A549 (cell line): ENCODE results near the gene GMDS. TPM values are rescaled to one million over a fixed set of nuclear protein-coding genes. Genes with fewer than 3 reads are reported as not detected.

Source experiments
- ATAC-seq, 2 experiments: fragments of 200-7000 bp in 1 of 2; fragments of >200 bp in 1 of 2; cut with Nextera tagmentation in 1 of 2; cut with Tn5 transposase in 1 of 2; 3 replicates each; pipeline versions ENCODE4 v1.8.0 to v1.9.1; 2018 to 2020; ENCODE audit warnings: mild to moderate bottlenecking in 1 of 2, moderate library complexity in 1 of 2
- CTCF ChIA-PET: fragments of 300-600 bp; sonication (Branson Sonifier 250); formaldehyde crosslinking; extraction: SDS; loops from one replicate; lab custom pipeline; 2021; ENCODE audit warnings: antibody characterized with exemption, inconsistent platforms; lab: Yijun Ruan, JAX
- POLR2A ChIA-PET: fragments of 350-600 bp; formaldehyde crosslinking; extraction: SDS; loops from one replicate; lab custom pipeline; 2021; ENCODE audit warnings: antibody characterized with exemption, inconsistent platforms; lab: Yijun Ruan, JAX
- DNase-seq, 2 experiments: peaks; one replicate each; pipeline versions ENCODE4 v3.0.0 to v3.0.0-alpha.2; 2011 to 2016; ENCODE audit warnings: low read depth in 1 of 2, low spot score in 1 of 2
- FAIRE-seq: peaks from 2 replicates; lab custom pipeline; 2011; peaks lifted over from hg19 to GRCh38; lab: Jason Lieb, UNC
- H3K27ac ChIP-seq, 2 experiments: fragments of >200 bp; sonication (Bioruptor Twin); formaldehyde crosslinking; 3 replicates each; pipeline ENCODE4 v1.5.1; 2016 to 2017
- H3K4me1 ChIP-seq: fragments of >200 bp; sonication (Bioruptor Twin); formaldehyde crosslinking; 3 replicates; pipeline ENCODE4 v1.6.1; 2016
- H3K4me2 ChIP-seq: fragments of >200 bp; sonication (Bioruptor Twin); formaldehyde crosslinking; 3 replicates; pipeline ENCODE4 v1.6.1; 2016
- H3K4me3 ChIP-seq: fragments of >200 bp; sonication (Bioruptor Twin); formaldehyde crosslinking; 3 replicates; pipeline ENCODE4 v1.5.1; 2016
- H3K9me3 ChIP-seq: fragments of >200 bp; sonication (Bioruptor Twin); formaldehyde crosslinking; 3 replicates; pipeline ENCODE4 v1.6.1; 2016
- BHLHE40 ChIP-seq: IDR thresholded peaks from 2 replicates; pipeline ENCODE4 v1.6.1; 2012; ENCODE audit warnings: low read depth, low read length, inconsistent platforms
- CEBPB ChIP-seq, 2 experiments: fragments of >200 bp in 1 of 2; sonication (Bioruptor Twin) in 1 of 2; formaldehyde crosslinking in 1 of 2; IDR thresholded peaks; 2 replicates each; pipeline ENCODE4 v1.6.1; 2012 to 2016
- CHD2 ChIP-seq: fragments of 150-350 bp; IDR thresholded peaks from 2 replicates; pipeline ENCODE4 v1.6.1; 2014; ENCODE audit warnings: low read length; ENCODE audit not compliant: partially characterized antibody
- EP300 ChIP-seq, 2 experiments: fragments of >200 bp; sonication (Bioruptor Twin); formaldehyde crosslinking; IDR thresholded peaks; 2 replicates in 1 of 2; 3 replicates in 1 of 2; pipeline ENCODE4 v1.6.1; 2016 to 2017
- ESRRA ChIP-seq: fragments of 150-350 bp; IDR thresholded peaks from 2 replicates; pipeline ENCODE4 v1.6.1; 2014; ENCODE audit warnings: mild to moderate bottlenecking, low read length, borderline replicate concordance
- FOSB ChIP-seq: fragments of 250-450 bp; sonication (Bioruptor Pico); IDR thresholded peaks from 2 replicates; pipeline ENCODE4 v1.5.0; 2020; ENCODE audit warnings: mild to moderate bottlenecking, moderate library complexity
- FOSL2 ChIP-seq, 2 experiments: fragments of 450-650 bp in 1 of 2; fragments of >200 bp in 1 of 2; sonication (Bioruptor Twin) in 1 of 2; formaldehyde crosslinking; IDR thresholded peaks; 2 replicates each; pipeline versions ENCODE4 v1.5.0 to v1.6.1; 2016 to 2020; ENCODE audit warnings: mild to moderate bottlenecking in 1 of 2, moderate library complexity in 1 of 2
- FOXS1 ChIP-seq: fragments of 250-450 bp; sonication (Bioruptor Pico); IDR thresholded peaks from 2 replicates; pipeline ENCODE4 v1.5.0; 2020; ENCODE audit warnings: mild to moderate bottlenecking, moderate library complexity
- HDAC2 ChIP-seq: fragments of 200-600 bp; sonication (generic); IDR thresholded peaks from 2 replicates; pipeline ENCODE4 v1.6.1; 2016
- HOXA7 ChIP-seq: fragments of 250-450 bp; sonication (Bioruptor Pico); IDR thresholded peaks from 2 replicates; pipeline ENCODE4 v1.5.0; 2020; ENCODE audit warnings: mild to moderate bottlenecking, moderate library complexity
- HOXB13 ChIP-seq: fragments of 250-450 bp; sonication (Bioruptor Pico); IDR thresholded peaks from 2 replicates; pipeline ENCODE4 v1.5.0; 2020; ENCODE audit warnings: low read depth, mild to moderate bottlenecking, moderate library complexity
- KDM1A ChIP-seq: fragments of 200-600 bp; sonication (generic); IDR thresholded peaks from 2 replicates; pipeline ENCODE4 v1.6.1; 2016; ENCODE audit warnings: low read depth, mild to moderate bottlenecking
- KDM5A ChIP-seq: fragments of 200-600 bp; sonication (generic); IDR thresholded peaks from 2 replicates; pipeline ENCODE4 v1.6.1; 2016; ENCODE audit warnings: antibody characterized with exemption, mild to moderate bottlenecking
- MAFK ChIP-seq: fragments of 450-650 bp; IDR thresholded peaks from 2 replicates; pipeline ENCODE4 v1.6.1; 2014; ENCODE audit not compliant: partially characterized antibody
- MAZ ChIP-seq: fragments of 150-350 bp; IDR thresholded peaks from 2 replicates; pipeline ENCODE4 v1.6.1; 2014; ENCODE audit warnings: antibody characterized with exemption, low read depth, low read length, borderline replicate concordance
- NFE2L2 ChIP-seq: fragments of 150-350 bp; conservative IDR thresholded peaks from 2 replicates; pipeline ENCODE4 v1.6.1; 2014; ENCODE audit warnings: low read length
- POLR2A ChIP-seq: IDR thresholded peaks from 2 replicates; pipeline ENCODE4 v1.6.1; 2012; ENCODE audit warnings: mild to moderate bottlenecking, low read length
- RAD21 ChIP-seq, 2 experiments: fragments of >200 bp in 1 of 2; sonication (Bioruptor Twin) in 1 of 2; formaldehyde crosslinking in 1 of 2; IDR thresholded peaks in 1 of 2; conservative IDR thresholded peaks in 1 of 2; 2 replicates in 1 of 2; 3 replicates in 1 of 2; pipeline ENCODE4 v1.6.1; 2012 to 2018; ENCODE audit warnings: inconsistent platforms in 1 of 2
- RFX5 ChIP-seq: fragments of 450-650 bp; IDR thresholded peaks from 2 replicates; pipeline ENCODE4 v1.7.1; 2014; ENCODE audit warnings: antibody characterized with exemption, mild to moderate bottlenecking, moderate library complexity
- SMC3 ChIP-seq: fragments of >200 bp; sonication (Bioruptor Twin); formaldehyde crosslinking; IDR thresholded peaks from 3 replicates; pipeline ENCODE4 v1.6.1; 2018; ENCODE audit warnings: inconsistent platforms
- TFCP2L1 ChIP-seq: fragments of 250-450 bp; sonication (Bioruptor Pico); IDR thresholded peaks from 2 replicates; pipeline ENCODE4 v1.5.0; 2021; ENCODE audit warnings: mild to moderate bottlenecking
- ZFP36 ChIP-seq: fragments of 450-650 bp; IDR thresholded peaks from 2 replicates; pipeline ENCODE4 v1.6.1; 2014; ENCODE audit warnings: borderline replicate concordance; ENCODE audit not compliant: partially characterized antibody
- ZNF302 ChIP-seq: fragments of 250-450 bp; sonication (Bioruptor Pico); IDR thresholded peaks from 2 replicates; pipeline ENCODE4 v1.9.0; 2021; ENCODE audit warnings: inconsistent platforms, mild to moderate bottlenecking, moderate library complexity
- WGBS: methylation state at CpG from one replicate; pipeline ENCODE4 v1.1.6; 2017; ENCODE audit errors: missing lambda C conversion rate; 5-methylcytosine and 5-hydroxymethylcytosine counted together
- polyA plus RNA-seq, 4 experiments: library from polyadenylated mRNA; depleted of rRNA in 3 of 4; stranded (reverse); fragments of >200 nt; fragmentation: RNase III in 1 of 4; extraction: RNeasy Plus Mini Kit Qiagen cat#74134 plus additional on column Dnase treatment in 1 of 4; gene quantifications; 2 replicates in 3 of 4; 3 replicates in 1 of 4; pipeline ENCODE4 v1.2.3, GENCODE V29; 2011 to 2017
- TF ChIP-seq, protein P1 (sequence below): IDR thresholded peaks from 2 replicates; pipeline ENCODE4 v1.6.1; 2012
- TF ChIP-seq, protein P2 (sequence below): fragments of 250-450 bp; sonication (Bioruptor Pico); IDR thresholded peaks from 2 replicates; pipeline ENCODE4 v1.5.0; 2021; ENCODE audit warnings: mild to moderate bottlenecking, moderate library complexity, borderline replicate concordance
- TF ChIP-seq, protein P3 (sequence below): fragments of 200-600 bp; sonication (generic); IDR thresholded peaks from 2 replicates; pipeline ENCODE4 v1.6.1; 2016; ENCODE audit warnings: antibody characterized with exemption, mild to moderate bottlenecking, moderate library complexity
- TF ChIP-seq, protein P4 (sequence below): IDR thresholded peaks from 2 replicates; pipeline ENCODE4 v1.6.1; 2012; ENCODE audit warnings: low read depth, borderline replicate concordance
- TF ChIP-seq, protein P5 (sequence below): fragments of >200 bp; sonication (Bioruptor Twin); formaldehyde crosslinking; IDR thresholded peaks from 3 replicates; pipeline ENCODE4 v1.6.1; 2016

Gene GMDS
- polyA plus RNA-seq, 2 of the 4 experiments (the other 2 are of a cell fraction): 9.9 to 12.4 TPM

DNA sequence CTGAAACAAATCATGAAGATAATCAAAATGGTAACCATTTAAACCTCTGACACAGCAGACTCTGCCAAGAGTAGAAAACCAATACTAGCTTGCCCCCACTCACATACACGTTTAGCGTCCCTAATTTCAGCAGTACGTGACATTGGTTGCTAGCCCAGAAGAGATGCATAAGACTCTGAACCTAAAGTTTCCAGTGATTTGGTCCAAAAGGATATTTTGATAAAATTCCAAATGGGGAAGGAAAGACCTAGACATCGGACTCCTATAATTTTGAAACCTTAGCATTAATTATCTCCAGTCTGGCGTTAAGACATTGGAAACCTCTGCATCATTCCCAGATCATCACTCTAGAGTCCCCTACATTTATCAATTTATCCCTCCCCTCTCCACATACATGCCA is 98.1 kb downstream of the GMDS start:
- CTCF ChIA-PET: interaction anchor here (1.3 kb wide), 1 partner anchor 43 kb away, joined by 3 read pairs; no protein-coding TSS in a partner anchor
- no peak for TF ChIP-seq ZNF302 (CRISPR knock-in tag)
- TF ChIP-seq RFX5: no peak
- no peak for TF ChIP-seq FOSL2 (IDR thresholded peaks at IDR 0.05)
- TF ChIP-seq FOSL2 (CRISPR knock-in tag; IDR thresholded peaks at IDR 0.05): no peak
- TF ChIP-seq, protein P1, sequence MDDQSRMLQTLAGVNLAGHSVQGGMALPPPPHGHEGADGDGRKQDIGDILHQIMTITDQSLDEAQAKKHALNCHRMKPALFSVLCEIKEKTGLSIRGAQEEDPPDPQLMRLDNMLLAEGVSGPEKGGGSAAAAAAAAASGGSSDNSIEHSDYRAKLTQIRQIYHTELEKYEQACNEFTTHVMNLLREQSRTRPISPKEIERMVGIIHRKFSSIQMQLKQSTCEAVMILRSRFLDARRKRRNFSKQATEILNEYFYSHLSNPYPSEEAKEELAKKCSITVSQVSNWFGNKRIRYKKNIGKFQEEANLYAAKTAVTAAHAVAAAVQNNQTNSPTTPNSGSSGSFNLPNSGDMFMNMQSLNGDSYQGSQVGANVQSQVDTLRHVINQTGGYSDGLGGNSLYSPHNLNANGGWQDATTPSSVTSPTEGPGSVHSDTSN: no peak
- no peak for TF ChIP-seq HOXB13 (CRISPR knock-in tag)
- no peak for TF ChIP-seq BHLHE40
- TF ChIP-seq KDM5A: no peak
- no peak for TF ChIP-seq FOSB
- no peak for TF ChIP-seq MAFK
- TF ChIP-seq, protein P2, sequence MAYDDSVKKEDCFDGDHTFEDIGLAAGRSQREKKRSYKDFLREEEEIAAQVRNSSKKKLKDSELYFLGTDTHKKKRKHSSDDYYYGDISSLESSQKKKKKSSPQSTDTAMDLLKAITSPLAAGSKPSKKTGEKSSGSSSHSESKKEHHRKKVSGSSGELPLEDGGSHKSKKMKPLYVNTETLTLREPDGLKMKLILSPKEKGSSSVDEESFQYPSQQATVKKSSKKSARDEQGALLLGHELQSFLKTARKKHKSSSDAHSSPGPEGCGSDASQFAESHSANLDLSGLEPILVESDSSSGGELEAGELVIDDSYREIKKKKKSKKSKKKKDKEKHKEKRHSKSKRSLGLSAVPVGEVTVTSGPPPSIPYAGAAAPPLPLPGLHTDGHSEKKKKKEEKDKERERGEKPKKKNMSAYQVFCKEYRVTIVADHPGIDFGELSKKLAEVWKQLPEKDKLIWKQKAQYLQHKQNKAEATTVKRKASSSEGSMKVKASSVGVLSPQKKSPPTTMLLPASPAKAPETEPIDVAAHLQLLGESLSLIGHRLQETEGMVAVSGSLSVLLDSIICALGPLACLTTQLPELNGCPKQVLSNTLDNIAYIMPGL (CRISPR knock-in tag): no peak
- TF ChIP-seq, protein P3, sequence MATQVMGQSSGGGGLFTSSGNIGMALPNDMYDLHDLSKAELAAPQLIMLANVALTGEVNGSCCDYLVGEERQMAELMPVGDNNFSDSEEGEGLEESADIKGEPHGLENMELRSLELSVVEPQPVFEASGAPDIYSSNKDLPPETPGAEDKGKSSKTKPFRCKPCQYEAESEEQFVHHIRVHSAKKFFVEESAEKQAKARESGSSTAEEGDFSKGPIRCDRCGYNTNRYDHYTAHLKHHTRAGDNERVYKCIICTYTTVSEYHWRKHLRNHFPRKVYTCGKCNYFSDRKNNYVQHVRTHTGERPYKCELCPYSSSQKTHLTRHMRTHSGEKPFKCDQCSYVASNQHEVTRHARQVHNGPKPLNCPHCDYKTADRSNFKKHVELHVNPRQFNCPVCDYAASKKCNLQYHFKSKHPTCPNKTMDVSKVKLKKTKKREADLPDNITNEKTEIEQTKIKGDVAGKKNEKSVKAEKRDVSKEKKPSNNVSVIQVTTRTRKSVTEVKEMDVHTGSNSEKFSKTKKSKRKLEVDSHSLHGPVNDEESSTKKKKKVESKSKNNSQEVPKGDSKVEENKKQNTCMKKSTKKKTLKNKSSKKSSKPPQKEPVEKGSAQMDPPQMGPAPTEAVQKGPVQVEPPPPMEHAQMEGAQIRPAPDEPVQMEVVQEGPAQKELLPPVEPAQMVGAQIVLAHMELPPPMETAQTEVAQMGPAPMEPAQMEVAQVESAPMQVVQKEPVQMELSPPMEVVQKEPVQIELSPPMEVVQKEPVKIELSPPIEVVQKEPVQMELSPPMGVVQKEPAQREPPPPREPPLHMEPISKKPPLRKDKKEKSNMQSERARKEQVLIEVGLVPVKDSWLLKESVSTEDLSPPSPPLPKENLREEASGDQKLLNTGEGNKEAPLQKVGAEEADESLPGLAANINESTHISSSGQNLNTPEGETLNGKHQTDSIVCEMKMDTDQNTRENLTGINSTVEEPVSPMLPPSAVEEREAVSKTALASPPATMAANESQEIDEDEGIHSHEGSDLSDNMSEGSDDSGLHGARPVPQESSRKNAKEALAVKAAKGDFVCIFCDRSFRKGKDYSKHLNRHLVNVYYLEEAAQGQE: no peak
- no peak for TF ChIP-seq CHD2
- TF ChIP-seq POLR2A: no peak
- no peak for TF ChIP-seq ZFP36
- TF ChIP-seq, protein P4, sequence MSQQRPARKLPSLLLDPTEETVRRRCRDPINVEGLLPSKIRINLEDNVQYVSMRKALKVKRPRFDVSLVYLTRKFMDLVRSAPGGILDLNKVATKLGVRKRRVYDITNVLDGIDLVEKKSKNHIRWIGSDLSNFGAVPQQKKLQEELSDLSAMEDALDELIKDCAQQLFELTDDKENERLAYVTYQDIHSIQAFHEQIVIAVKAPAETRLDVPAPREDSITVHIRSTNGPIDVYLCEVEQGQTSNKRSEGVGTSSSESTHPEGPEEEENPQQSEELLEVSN: no peak
- no peak for TF ChIP-seq EP300 (IDR thresholded peaks at IDR 0.05)
- TF ChIP-seq SMC3: no peak
- no peak for TF ChIP-seq TFCP2L1 (CRISPR knock-in tag)
- ATAC-seq (no peak), DNase-seq (no peak), FAIRE-seq (no peak)
- Histone ChIP-seq H3K9me3 (no peaks in the 10 kb centered on the region), H3K4me1 (no peaks in the 10 kb centered on the region), H3K27ac (no peak overlapping the region), H3K4me3 (no peak overlapping the region), H3K4me2 (no peak overlapping the region)
- 90% methylated on average over 5 of the region's 5 CpGs for WGBS
- POLR2A ChIA-PET: no interaction called here

DNA sequence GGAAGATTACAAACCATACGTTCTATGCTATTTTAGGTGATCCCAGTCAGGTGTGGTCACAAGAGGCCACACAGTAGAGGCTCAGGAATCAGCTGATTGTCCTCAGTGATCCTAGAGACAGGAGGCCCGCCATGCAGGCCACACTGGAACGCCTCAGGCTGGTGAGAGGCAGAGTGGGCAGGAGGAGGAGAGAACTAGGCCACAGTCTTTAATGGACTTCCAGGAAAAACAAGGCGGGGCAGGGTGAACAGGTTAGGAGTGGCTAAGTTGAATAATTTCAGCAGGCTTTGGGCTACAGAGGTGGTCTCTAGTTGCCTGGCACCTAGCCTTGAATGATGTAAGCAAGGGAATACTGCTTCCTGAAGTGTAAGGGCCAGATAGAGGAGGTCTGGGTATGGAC is 101.2 kb downstream of the GMDS start:
- H3K27ac ChIP-seq: no peak overlapping the region
- H3K9me3 ChIP-seq: no peaks in the 10 kb centered on the region
- POLR2A ChIA-PET: no interaction called here
- DNase-seq: no peak
- no peak for FAIRE-seq
- H3K4me3 ChIP-seq: no peak overlapping the region
- no peaks in the 10 kb centered on the region for H3K4me1 ChIP-seq
- 82% methylated on average over 4 of the region's 4 CpGs for WGBS
- ATAC-seq: no peak
- no peak overlapping the region for H3K4me2 ChIP-seq
- CTCF ChIA-PET: no interaction called here
- TF ChIP-seq KDM1A (no peak), FOXS1 (CRISPR knock-in tag) (no peak), HOXA7 (CRISPR knock-in tag) (no peak), MAFK (no peak), MAZ (no peak), HOXB13 (CRISPR knock-in tag) (no peak), CEBPB (IDR thresholded peaks at IDR 0.05) (no peak), ESRRA (no peak), RAD21 (conservative IDR thresholded peaks at IDR 0.05 in 1 of 2, IDR thresholded peaks at IDR 0.05 in 1 of 2) (no peak), FOSL2 (IDR thresholded peaks at IDR 0.05) (no peak), FOSL2 (CRISPR knock-in tag; IDR thresholded peaks at IDR 0.05) (no peak), ZFP36 (no peak), HDAC2 (no peak), NFE2L2 (no peak)
- TF ChIP-seq, protein P5, sequence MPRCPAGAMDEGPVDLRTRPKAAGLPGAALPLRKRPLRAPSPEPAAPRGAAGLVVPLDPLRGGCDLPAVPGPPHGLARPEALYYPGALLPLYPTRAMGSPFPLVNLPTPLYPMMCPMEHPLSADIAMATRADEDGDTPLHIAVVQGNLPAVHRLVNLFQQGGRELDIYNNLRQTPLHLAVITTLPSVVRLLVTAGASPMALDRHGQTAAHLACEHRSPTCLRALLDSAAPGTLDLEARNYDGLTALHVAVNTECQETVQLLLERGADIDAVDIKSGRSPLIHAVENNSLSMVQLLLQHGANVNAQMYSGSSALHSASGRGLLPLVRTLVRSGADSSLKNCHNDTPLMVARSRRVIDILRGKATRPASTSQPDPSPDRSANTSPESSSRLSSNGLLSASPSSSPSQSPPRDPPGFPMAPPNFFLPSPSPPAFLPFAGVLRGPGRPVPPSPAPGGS: no peak
- TF ChIP-seq, protein P2 (CRISPR knock-in tag): no peak
